HG03280 (cell line): ENCODE results near the gene DGAT2.

ENCODE experiments used
- ATAC-seq: cut with Tn5 transposase; IDR thresholded peaks from one replicate; pipeline ENCODE4 v1.9.1; 2021; ENCODE audit warnings: mild to moderate bottlenecking, moderate library complexity; ENCODE audit not compliant: unreplicated experiment

Gene DGAT2

GRCh38 chr11:75797792-75798191 is 29.2 kb downstream of the DGAT2 start:
- ATAC-seq = no peak

- no peak for ATAC-seq
Observed at GRCh38 chr11:75800136-75800675, 31.6 kb downstream of the DGAT2 start.

GRCh38 chr11:75800728-75801361 is 32.3 kb downstream of the DGAT2 start:
- no peak for ATAC-seq

- ATAC-seq = no peak
Observed at GRCh38 chr11:75801362-75802020, 32.9 kb downstream of the DGAT2 start.

GRCh38 chr11:75802021-75802912 is 33.7 kb downstream of the DGAT2 start:
- ATAC-seq = no peak

- ATAC-seq = peak; percentile 58
Observed at GRCh38 chr11:75802913-75803820, 34.6 kb downstream of the DGAT2 start.

- ATAC-seq = no peak
Observed at GRCh38 chr11:75809111-75809510, 40.5 kb downstream of the DGAT2 start.

- no peak for ATAC-seq
Observed at GRCh38 chr11:75809991-75810390, 41.4 kb downstream of the DGAT2 start.

GRCh38 chr11:75810637-75811390 is 42.2 kb downstream of the DGAT2 start:
- ATAC-seq = no peak

- no peak for ATAC-seq
Observed at GRCh38 chr11:75811485-75811884, 42.9 kb downstream of the DGAT2 start.

GRCh38 chr11:75812542-75813040 is 44.0 kb downstream of the DGAT2 start:
- no peak for ATAC-seq

GRCh38 chr11:75813124-75813523 is 44.5 kb downstream of the DGAT2 start:
- no peak for ATAC-seq

- ATAC-seq = no peak
Observed at GRCh38 chr11:75813622-75814039, 45.1 kb downstream of the DGAT2 start.

GRCh38 chr11:75814363-75814676 is 45.7 kb downstream of the DGAT2 start:
- ATAC-seq = peak; percentile 27

- ATAC-seq = peak; percentile 76
Observed at GRCh38 chr11:75814677-75815344, 46.2 kb downstream of the DGAT2 start, which contains the start of gene UVRAG. Gene UVRAG (plus strand): TSS chr11:75815210. CDS start chr11:75815408, 198 bp downstream.

GRCh38 chr11:75815345-75816168 is 47.0 kb downstream of the DGAT2 start:
- peak; percentile 31 for ATAC-seq

- ATAC-seq = no peak
Observed at GRCh38 chr11:75816561-75817239, 48.1 kb downstream of the DGAT2 start.

GRCh38 chr11:75820645-75821044 is 52.1 kb downstream of the DGAT2 start:
- no peak for ATAC-seq
